ENCODE results near the gene DTX1. TPM values are rescaled to one million over a fixed set of nuclear protein-coding genes. Genes with fewer than 3 reads are reported as not detected.
A peak's percentile ranks its signal among the peaks of the same experiment; 100 is the strongest.

Gene DTX1
- total RNA-seq (2014; rRNA removed; shearing (Covaris generic)), result 1.00 and 2.5 TPM in 2 replicates

GRCh38 chr12:113056631-113057488 lies at the start of gene DTX1:
DTX1 (plus strand) TSS chr12:113056730; CDS start chr12:113058193, 1,463 bp downstream.
- DNase-seq, result peak; percentile 89
- H3K27me3 ChIP-seq (ENCODE audit: control insufficient read depth, insufficient read depth, low read length), result peaks cover 27% of the 10 kb centered on the region
- H3K4me3 ChIP-seq (ENCODE audit: insufficient read depth, low read depth, low read length), result peak within 1 kb of the TSS; percentile 62
- H3K36me3 ChIP-seq (replicated peaks; ENCODE audit: control insufficient read depth, insufficient read depth, low read length), result no peaks in the 10 kb centered on the region

GRCh38 chr12:113007166-113007565 lies 49.4 kb upstream of the DTX1 start:
- no peak overlapping the region for H3K4me3 ChIP-seq (ENCODE audit: insufficient read depth, low read depth, low read length)
- peaks cover 2% of the 10 kb centered on the region; the same call in 1 of the 2 replicates for H3K27me3 ChIP-seq (ENCODE audit: control insufficient read depth, insufficient read depth, low read length)
- no peak for DNase-seq
- H3K36me3 ChIP-seq (replicated peaks; ENCODE audit: control insufficient read depth, insufficient read depth, low read length), result no peaks in the 10 kb centered on the region

DNA sequence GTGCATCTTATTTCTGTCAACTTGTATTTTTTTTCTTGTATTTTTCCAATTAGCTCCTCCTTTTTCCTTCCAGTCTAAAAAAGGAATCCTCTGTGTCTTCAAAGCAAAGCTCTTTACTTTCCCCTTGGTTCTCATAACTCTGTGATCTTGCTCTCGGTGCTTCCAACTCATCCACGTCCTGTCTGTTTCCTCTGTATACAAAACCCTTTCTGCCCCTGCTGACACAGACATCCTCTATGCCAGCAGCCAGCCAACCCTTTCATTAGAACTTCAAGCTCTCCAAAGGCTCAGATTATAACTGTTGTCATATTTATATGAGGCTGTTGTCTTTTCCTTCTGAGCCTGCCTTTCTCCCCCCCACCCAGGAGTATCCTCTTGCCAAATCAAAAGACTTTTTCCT lies 45.8 kb upstream of the DTX1 start:
- H3K4me3 ChIP-seq (ENCODE audit: insufficient read depth, low read depth, low read length), result no peak overlapping the region
- H3K36me3 ChIP-seq (replicated peaks; ENCODE audit: control insufficient read depth, insufficient read depth, low read length), result no peaks in the 10 kb centered on the region
- no peak for DNase-seq
- H3K27me3 ChIP-seq (ENCODE audit: control insufficient read depth, insufficient read depth, low read length), result peaks cover 2% of the 10 kb centered on the region; the same call in 1 of the 2 replicates

- no peaks in the 10 kb centered on the region for H3K36me3 ChIP-seq (replicated peaks; ENCODE audit: control insufficient read depth, insufficient read depth, low read length)
- H3K27me3 ChIP-seq (ENCODE audit: control insufficient read depth, insufficient read depth, low read length), result no peaks in the 10 kb centered on the region
- no peak for DNase-seq
- no peak overlapping the region for H3K4me3 ChIP-seq (ENCODE audit: insufficient read depth, low read depth, low read length)
These were observed 42.0 kb upstream of the DTX1 start for GRCh38 chr12:113014565-113014964.

- no peaks in the 10 kb centered on the region; the same call in 1 of the 2 replicates for H3K27me3 ChIP-seq (ENCODE audit: control insufficient read depth, insufficient read depth, low read length)
- no peaks in the 10 kb centered on the region for H3K36me3 ChIP-seq (replicated peaks; ENCODE audit: control insufficient read depth, insufficient read depth, low read length)
- DNase-seq, result no peak
- no peak overlapping the region for H3K4me3 ChIP-seq (ENCODE audit: insufficient read depth, low read depth, low read length)
These were observed 39.7 kb upstream of the DTX1 start for GRCh38 chr12:113016796-113017195.

DNA sequence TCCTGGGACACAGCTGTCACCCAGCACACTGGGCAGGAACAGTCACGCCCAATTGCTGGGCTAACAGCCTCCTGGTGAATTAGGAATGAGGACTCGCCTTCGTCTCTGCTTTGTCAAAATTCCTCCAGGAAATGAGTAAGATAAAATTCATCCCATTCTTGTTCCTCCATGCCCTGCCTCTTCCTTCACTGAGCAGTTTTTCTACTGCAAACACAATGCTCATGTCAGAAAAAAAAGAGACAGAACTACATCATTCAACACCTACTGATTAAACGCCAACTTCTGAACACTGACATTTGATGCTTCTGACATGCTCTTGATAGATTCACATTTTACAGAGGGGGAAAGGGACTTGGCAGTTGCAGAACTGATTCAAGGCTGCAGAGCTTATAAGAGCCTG lies 37.5 kb upstream of the DTX1 start:
- Histone ChIP-seq H3K4me3 (ENCODE audit: insufficient read depth, low read depth, low read length) (no peak overlapping the region), H3K36me3 (replicated peaks; ENCODE audit: control insufficient read depth, insufficient read depth, low read length) (no peaks in the 10 kb centered on the region), H3K27me3 (ENCODE audit: control insufficient read depth, insufficient read depth, low read length) (no peaks in the 10 kb centered on the region; the same call in 1 of the 2 replicates)
- no peak for DNase-seq

DNA sequence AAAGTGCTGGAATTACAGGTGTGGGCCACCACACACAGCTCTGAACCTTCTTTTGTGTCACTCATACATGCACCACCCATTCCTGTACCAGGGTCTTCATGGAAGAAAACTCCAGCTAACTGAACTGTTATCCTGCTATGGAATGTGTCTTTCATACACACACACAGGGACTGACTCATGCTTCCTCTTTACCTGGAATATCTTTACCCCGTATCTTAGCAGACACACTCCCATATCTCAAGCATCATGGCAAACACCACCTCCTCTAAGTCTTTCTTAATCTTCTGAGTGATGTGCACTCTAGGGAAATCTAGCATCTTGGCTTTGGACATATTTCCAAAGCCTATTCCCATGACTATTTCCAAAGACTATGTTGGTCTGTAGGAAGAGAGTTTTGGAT lies 35.0 kb upstream of the DTX1 start:
- H3K27me3 ChIP-seq (ENCODE audit: control insufficient read depth, insufficient read depth, low read length), result no peaks in the 10 kb centered on the region; the same call in 1 of the 2 replicates
- H3K36me3 ChIP-seq (replicated peaks; ENCODE audit: control insufficient read depth, insufficient read depth, low read length), result no peaks in the 10 kb centered on the region
- H3K4me3 ChIP-seq (ENCODE audit: insufficient read depth, low read depth, low read length), result no peak overlapping the region
- DNase-seq, result no peak

- DNase-seq, result no peak
- Histone ChIP-seq H3K36me3 (replicated peaks; ENCODE audit: control insufficient read depth, insufficient read depth, low read length) (no peaks in the 10 kb centered on the region), H3K4me3 (ENCODE audit: insufficient read depth, low read depth, low read length) (no peak overlapping the region), H3K27me3 (ENCODE audit: control insufficient read depth, insufficient read depth, low read length) (no peaks in the 10 kb centered on the region; the same call in 1 of the 2 replicates)
These were observed 33.8 kb upstream of the DTX1 start for GRCh38 chr12:113022563-113023297.

GRCh38 chr12:113027726-113028125 lies 28.8 kb upstream of the DTX1 start:
- no peak overlapping the region for H3K4me3 ChIP-seq (ENCODE audit: insufficient read depth, low read depth, low read length)
- H3K36me3 ChIP-seq (replicated peaks; ENCODE audit: control insufficient read depth, insufficient read depth, low read length), result no peaks in the 10 kb centered on the region
- DNase-seq, result no peak
- no peaks in the 10 kb centered on the region for H3K27me3 ChIP-seq (ENCODE audit: control insufficient read depth, insufficient read depth, low read length)

DNA sequence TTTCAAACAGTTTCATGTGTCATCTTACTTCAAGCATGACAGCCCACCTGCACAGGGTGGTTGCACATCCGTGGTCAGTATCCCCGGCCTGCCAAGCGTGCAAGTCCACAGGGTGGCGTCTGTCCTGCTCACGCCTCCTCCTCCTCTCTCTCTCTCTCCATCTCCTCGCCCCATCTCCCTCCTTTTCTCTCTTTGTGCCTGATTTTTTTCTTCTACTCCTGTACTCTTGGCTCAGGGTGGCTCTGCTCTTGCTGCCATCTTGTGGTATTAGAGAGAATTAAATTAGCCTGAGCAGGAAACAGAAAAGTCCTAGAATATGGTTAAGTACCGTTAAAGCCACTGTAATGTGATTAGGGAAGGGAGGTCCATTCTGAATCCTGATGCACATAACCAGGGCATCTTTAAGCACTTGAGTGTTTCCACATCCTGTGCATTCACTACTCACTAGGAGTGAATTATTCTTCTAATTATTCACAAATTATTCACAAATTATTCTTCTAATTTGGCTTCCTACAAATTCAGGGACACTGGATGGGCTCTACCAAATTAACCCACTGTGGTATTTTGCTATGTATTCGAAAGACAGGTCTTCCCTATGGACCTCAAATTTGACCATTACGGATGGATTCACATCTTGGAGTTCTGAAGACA lies 25.5 kb upstream of the DTX1 start:
- H3K4me3 ChIP-seq (ENCODE audit: insufficient read depth, low read depth, low read length), result no peak overlapping the region
- H3K27me3 ChIP-seq (ENCODE audit: control insufficient read depth, insufficient read depth, low read length), result no peaks in the 10 kb centered on the region
- H3K36me3 ChIP-seq (replicated peaks; ENCODE audit: control insufficient read depth, insufficient read depth, low read length), result no peaks in the 10 kb centered on the region
- DNase-seq, result peak; percentile 79

DNA sequence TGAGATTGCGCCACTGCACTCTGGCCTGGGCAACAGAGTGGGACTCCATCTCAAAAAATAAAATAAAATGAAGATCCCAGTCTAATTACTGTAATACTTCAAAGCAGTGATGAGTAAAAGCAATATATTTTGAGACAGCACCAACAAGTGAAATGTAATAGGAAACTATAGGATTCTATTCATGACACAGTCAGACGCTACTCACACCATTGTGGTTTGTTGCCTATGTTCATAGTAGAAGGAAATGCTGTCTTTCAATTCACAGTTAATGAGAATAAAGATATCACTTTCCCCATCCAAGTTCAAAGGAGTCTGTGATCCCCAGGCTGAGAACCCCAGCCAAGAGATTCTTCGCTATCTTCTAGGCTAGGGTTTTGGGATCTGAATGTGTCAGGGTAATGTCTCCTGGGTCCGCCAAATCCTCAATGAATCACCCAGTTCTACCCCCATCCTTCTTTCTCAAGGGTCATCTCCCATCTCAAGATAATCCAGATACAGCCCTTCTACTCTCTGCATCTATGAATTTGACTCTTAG lies 16.6 kb upstream of the DTX1 start:
- H3K27me3 ChIP-seq (ENCODE audit: control insufficient read depth, insufficient read depth, low read length), result peaks cover 2% of the 10 kb centered on the region; the same call in 1 of the 2 replicates
- H3K36me3 ChIP-seq (replicated peaks; ENCODE audit: control insufficient read depth, insufficient read depth, low read length), result no peaks in the 10 kb centered on the region
- H3K4me3 ChIP-seq (ENCODE audit: insufficient read depth, low read depth, low read length), result no peak overlapping the region
- no peak for DNase-seq

DNA sequence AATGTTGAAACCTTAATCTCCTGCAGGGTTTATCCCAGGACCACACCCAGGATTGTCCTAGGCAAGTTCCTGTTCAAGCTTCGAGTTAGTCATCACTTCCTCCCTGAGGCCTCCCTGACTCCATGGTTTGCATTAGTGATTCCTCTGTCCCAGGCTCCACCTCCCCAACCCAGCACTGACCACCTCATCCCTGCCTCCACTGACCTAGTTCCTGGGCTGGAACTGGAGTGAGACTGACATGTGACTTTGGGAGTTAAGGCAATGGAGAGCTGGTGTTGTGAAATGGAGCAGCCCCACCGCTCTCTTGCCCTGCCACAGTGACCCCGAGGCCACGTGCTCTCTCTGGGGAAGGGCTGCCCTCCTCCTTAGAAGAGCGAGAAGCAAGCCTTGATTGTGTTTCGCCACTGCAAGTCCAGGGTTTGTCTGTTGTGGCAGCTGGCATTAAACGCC lies 15.8 kb upstream of the DTX1 start:
- peaks cover 6% of the 10 kb centered on the region; the same call in 1 of the 2 replicates for H3K27me3 ChIP-seq (ENCODE audit: control insufficient read depth, insufficient read depth, low read length)
- no peak overlapping the region for H3K4me3 ChIP-seq (ENCODE audit: insufficient read depth, low read depth, low read length)
- no peak for DNase-seq
- no peaks in the 10 kb centered on the region for H3K36me3 ChIP-seq (replicated peaks; ENCODE audit: control insufficient read depth, insufficient read depth, low read length)

GRCh38 chr12:113041560-113041959 lies 15.0 kb upstream of the DTX1 start:
- DNase-seq, result no peak
- Histone ChIP-seq H3K4me3 (ENCODE audit: insufficient read depth, low read depth, low read length) (no peak overlapping the region), H3K27me3 (ENCODE audit: control insufficient read depth, insufficient read depth, low read length) (peaks cover 6% of the 10 kb centered on the region; the same call in 1 of the 2 replicates), H3K36me3 (replicated peaks; ENCODE audit: control insufficient read depth, insufficient read depth, low read length) (no peaks in the 10 kb centered on the region)

DNA sequence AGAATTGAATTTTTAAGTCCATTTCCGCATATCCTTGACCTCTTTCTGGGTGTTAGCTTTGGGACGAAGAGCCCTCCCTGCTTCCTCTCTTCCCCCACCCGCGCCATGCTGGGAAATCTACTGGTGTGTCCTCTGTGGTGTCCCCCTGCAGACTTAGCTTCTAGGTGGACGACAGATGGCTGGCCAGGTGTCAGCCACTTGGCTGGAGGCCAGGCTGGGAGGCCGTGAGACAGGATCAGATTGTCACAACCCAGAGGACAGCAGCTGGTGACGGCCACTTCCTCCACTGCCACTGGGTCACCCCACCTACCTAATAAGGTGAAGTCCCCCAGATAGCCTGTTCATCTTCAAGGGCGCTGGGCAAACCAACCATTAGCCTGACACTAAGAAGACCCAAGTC lies 13.3 kb upstream of the DTX1 start:
- Histone ChIP-seq H3K4me3 (ENCODE audit: insufficient read depth, low read depth, low read length) (no peak overlapping the region), H3K36me3 (replicated peaks; ENCODE audit: control insufficient read depth, insufficient read depth, low read length) (no peaks in the 10 kb centered on the region)
- DNase-seq, result no peak

More for the DNA sequence above, 13.3 kb upstream of the DTX1 start:
- H3K27me3 ChIP-seq (ENCODE audit: control insufficient read depth, insufficient read depth, low read length), result peaks cover 6% of the 10 kb centered on the region; the same call in 1 of the 2 replicates

Data from H7 (cell line).